Epithelial cell of proximal tubule (primary cell): ENCODE data around the gene CELA3A. TPM values are rescaled to one million over a fixed set of nuclear protein-coding genes. Genes with fewer than 3 reads are reported as not detected.
A peak's percentile ranks its signal among the peaks of the same experiment; 100 is the strongest.
"Not testable (repeated sequence)": the region's sequence is repeated elsewhere in the genome, so short reads cannot be mapped to it uniquely, and the experiment has no call there.

ENCODE experiments used
- DNase-seq: peaks from one replicate; pipeline ENCODE4 v3.0.0-alpha.2; 2011; ENCODE audit warnings: low read depth
- H3K4me3 ChIP-seq: 2 replicates; pipeline ENCODE4 v1.5.1; 2011; ENCODE audit warnings: low read depth, mild to moderate bottlenecking, low read length
- total RNA-seq: library from RNA; depleted of rRNA; stranded (reverse); fragments of >200 nt; gene quantifications from 2 replicates; pipeline ENCODE4 v1.2.3, GENCODE V29; 2015
- TF ChIP-seq, protein P1 (sequence below): conservative IDR thresholded peaks from 2 replicates; pipeline ENCODE4 v1.5.1; 2012; ENCODE audit warnings: low read depth, mild to moderate bottlenecking, low read length

Gene CELA3A
- total RNA-seq, 1 donor from 2014 or later = not detected

DNA sequence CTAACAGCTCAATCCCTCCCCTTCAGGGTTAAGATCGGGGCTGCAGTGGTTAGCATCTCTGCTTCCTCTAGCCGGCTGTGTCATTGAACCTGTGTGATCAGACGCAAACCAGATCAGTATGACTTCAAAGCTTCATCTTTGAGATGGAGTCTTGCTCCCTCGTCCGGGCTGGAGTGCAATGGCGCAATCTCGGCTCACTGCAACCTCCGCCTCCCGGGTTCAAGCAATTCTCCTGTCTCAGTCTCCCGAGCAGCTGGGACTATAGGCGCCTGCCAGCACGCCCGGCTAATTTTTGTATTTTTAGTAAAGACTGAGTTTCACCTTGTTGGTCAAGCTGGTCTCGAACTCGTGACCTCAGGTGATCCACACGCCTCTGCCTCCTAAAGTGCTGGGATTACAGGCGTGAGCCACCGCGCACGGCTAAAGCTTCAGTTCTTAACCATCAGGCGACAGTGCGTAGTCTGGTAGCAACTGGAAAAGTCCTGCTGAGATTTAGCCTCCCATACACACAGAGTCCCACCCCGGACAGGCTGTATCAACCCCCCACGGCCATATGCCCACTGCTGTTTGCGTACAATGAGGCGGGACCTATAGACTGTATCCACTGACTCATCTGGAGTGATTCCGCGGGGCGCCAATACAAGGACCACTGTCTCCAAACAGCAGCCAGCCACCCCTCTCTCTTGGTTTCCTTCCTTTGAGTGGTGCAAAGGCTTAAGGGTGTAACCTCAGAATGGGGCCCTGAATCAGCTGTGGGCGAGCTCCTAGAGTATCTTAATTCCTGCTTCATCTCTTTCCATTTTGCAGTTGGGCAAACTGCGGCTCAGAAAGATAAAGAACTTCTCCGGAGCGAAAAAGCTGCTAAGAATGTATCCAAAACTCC lies 23.3 kb downstream of the CELA3A start:
- H3K4me3 ChIP-seq = peak overlapping the region; percentile 99
- no peak for DNase-seq
- TF ChIP-seq, protein P1, sequence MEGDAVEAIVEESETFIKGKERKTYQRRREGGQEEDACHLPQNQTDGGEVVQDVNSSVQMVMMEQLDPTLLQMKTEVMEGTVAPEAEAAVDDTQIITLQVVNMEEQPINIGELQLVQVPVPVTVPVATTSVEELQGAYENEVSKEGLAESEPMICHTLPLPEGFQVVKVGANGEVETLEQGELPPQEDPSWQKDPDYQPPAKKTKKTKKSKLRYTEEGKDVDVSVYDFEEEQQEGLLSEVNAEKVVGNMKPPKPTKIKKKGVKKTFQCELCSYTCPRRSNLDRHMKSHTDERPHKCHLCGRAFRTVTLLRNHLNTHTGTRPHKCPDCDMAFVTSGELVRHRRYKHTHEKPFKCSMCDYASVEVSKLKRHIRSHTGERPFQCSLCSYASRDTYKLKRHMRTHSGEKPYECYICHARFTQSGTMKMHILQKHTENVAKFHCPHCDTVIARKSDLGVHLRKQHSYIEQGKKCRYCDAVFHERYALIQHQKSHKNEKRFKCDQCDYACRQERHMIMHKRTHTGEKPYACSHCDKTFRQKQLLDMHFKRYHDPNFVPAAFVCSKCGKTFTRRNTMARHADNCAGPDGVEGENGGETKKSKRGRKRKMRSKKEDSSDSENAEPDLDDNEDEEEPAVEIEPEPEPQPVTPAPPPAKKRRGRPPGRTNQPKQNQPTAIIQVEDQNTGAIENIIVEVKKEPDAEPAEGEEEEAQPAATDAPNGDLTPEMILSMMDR = no peak

DNA sequence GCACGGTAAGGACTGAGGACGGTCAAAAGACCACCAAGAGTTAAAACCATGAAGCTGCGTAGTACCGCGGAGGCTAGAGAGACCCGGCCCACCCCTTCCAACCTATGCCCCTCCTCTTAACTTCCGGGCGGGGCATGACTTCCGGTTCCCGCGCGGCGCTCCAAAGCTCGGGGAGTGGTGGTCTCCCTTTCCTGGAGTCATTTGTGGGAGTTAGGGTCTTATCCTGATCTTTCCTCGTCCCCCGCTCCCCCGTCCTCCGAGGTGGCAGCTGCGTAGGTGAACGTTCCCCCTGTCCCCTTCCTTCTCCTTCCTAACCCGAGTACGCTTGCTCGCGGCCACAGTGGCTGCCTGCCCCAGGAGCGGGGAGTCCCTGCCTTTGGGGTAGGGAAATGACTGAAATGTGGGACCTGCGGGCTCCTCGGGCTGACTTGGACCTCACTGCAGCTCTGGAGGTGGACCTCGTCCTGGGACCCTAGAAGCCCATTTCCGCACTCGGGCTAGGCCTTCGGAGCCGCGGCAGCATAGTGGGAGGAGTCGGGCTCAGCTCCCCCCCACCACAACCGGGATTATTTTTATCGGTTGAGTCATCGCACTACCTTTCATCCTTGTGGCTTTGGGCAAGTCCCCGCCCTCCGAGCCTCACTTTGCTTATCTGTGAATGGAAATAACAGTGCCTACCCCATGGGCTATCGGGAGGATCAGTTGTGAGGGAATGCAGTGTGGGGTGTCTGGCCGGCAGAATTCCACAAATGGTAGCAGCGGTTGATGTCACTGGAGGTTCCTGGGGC lies 24.1 kb downstream of the CELA3A start:
- peak overlapping the region; percentile 99 for H3K4me3 ChIP-seq
- peak; percentile 46 for DNase-seq
- TF ChIP-seq, protein P1 = no peak

DNA sequence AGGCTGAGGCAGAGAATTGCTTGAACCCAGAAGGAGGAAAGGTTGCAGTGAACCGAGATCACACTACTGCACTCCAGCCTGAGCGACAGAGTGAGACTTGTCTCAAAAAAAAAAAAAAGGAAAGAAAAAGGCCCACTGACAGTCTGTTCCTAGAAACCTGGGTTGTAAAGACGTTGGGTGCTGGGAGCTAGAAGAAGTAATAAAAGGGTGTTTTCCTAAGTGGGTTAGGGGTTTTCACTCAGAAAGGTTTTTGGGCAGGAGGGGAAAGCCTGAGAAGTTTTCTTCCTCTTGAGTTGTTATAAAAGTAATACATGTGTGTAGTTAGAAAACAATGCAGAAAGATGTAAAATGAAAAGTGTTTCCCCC lies 25.4 kb downstream of the CELA3A start:
- DNase-seq = no peak
- H3K4me3 ChIP-seq = no peak overlapping the region
- TF ChIP-seq, protein P1 = no peak

DNA sequence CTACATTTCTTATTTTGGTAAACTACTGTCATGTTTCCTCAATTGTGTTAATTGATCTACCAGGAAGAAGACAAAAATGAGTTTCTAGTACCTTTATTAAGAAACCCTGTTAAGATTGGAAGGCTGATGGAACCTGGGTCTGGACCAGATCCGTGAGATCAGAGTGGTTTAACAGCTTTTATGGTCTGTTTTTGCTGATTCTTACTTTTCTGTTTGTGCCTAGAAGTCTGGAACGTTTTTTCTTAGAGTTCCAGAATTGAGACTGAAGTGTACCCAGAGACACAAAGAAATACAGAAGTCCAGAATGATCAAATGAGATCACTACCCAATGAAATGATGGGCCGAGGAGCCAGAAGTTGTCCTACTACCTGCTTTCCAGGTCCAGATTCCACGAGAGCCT lies 28.6 kb downstream of the CELA3A start:
- DNase-seq = no peak
- H3K4me3 ChIP-seq = no peak overlapping the region
- TF ChIP-seq, protein P1 = no peak

DNA sequence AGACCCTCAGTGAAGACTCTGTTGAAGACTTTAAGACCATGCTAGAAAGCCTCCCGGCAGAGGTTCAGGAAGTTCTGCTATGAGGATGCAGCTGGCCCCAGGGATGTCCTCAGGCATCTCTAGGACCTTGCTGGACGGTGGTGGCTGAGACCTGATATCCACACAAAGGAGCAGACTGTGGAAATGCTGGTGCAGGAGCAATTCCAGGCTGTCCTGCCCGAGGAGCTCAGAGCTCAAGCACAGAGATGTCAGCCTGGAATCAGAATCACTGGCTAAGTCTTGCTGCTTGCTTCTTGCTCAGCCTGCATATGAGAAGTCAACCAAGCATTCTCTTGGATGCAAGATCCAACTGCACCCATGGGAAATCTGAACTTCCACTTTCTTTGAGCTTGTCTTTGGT lies 29.0 kb downstream of the CELA3A start:
- DNase-seq = no peak

DNA sequence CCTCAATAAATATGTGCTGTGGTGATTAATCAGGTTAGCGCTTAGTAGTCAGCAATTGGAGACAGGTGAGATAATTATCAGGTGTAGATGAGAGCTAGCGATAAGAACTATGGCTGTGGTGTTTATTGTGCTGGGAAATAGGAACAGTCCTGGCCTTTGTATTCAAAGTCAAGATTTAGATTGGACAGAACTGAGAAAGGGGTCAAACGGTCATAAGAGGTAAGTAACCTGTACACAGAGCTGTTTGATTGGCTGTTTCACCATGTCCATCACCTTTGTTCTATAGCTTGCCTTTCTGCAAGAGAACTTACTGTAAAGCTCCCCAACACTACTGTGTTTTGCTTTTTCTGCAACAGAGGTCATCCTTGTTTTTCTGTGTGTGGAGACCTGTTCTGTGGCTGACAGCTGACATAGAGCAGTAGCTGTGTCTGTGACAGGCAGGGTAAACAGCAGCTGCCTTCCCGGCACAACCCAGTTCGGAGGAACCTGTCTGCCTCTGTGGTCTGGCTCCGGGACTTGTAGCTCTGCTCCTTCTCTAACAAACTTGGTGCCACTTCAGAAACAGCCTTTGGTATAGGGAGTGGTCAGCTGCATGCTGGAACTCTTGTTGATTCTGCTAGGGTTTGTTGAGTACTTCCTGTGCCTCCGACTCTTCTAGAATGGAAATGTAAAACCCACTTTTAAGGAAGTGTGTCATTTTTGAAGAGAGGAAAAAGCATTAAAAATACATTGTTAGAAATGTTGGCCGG lies 29.9 kb downstream of the CELA3A start:
- no peak overlapping the region for H3K4me3 ChIP-seq
- no peak for DNase-seq
- TF ChIP-seq, protein P1 = no peak

More for the DNA sequence above, 29.0 kb downstream of the CELA3A start:
- TF ChIP-seq, protein P1 = no peak
- no peak overlapping the region for H3K4me3 ChIP-seq

DNA sequence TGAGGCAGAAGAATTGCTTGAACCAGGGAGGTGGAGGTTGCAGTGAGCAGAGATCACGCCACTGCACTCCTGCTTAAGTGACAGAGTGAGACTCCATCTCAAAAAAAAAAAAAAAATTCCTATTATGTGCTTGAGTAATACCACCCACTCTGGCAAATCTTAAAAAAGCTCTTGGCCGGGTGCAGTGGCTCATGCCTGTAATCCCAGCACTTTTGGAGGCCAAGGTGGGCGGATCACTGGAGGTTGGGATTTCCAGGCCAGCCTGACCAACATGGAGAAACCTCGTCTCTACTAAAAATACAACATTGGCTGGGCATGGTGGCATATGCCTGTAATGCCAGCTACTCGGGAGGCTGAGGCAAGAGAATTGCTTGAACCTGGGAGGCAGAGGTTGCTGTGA lies 33.4 kb downstream of the CELA3A start:
- not testable (repeated sequence) for DNase-seq, H3K4me3 ChIP-seq
